Activated CD8-positive, alpha-beta T cell treated with anti-CD3 and anti-CD28 coated beads for 36 hours (primary cell): Measurements from ENCODE around the gene TRANK1. TPM values are rescaled to one million over a fixed set of nuclear protein-coding genes. Genes with fewer than 3 reads are reported as not detected.

Experiments
- ATAC-seq: fragments of 200-7000 bp; cut with Tn5 transposase; one replicate; pipeline ENCODE4 v1.10.0; 2021; ENCODE audit warnings: mild to moderate bottlenecking, moderate library complexity
- CTCF ChIA-PET: fragments of 350-600 bp; sonication (Branson Sonifier 250); formaldehyde crosslinking; loops from one replicate; lab custom pipeline; 2021; ENCODE audit warnings: antibody characterized with exemption; lab: Charles Lee
- POLR2A ChIA-PET: fragments of 350-600 bp; sonication (Branson Sonifier 250); formaldehyde crosslinking; loops from one replicate; lab custom pipeline; 2021; ENCODE audit warnings: antibody characterized with exemption; lab: Charles Lee
- DNase-seq: peaks from one replicate; pipeline ENCODE4 v3.0.0-alpha.2; 2020
- H3K27ac Mint-ChIP-seq: one replicate; pipeline ENCODE4 v1.8.0; 2021; ENCODE audit warnings: mild to moderate bottlenecking, mixed read lengths
- H3K27me3 Mint-ChIP-seq: one replicate; pipeline ENCODE4 v1.8.0; 2021; ENCODE audit warnings: mixed read lengths
- H3K36me3 Mint-ChIP-seq: one replicate; pipeline ENCODE4 v1.8.0; 2021; ENCODE audit warnings: low read depth, mixed read lengths
- H3K4me1 Mint-ChIP-seq: one replicate; pipeline ENCODE4 v1.8.0; 2021; ENCODE audit warnings: low read depth, mixed read lengths
- H3K4me3 Mint-ChIP-seq: one replicate; pipeline ENCODE4 v1.8.0; 2021; ENCODE audit warnings: mild to moderate bottlenecking, moderate library complexity, mixed read lengths
- H3K9me3 Mint-ChIP-seq: one replicate; pipeline ENCODE4 v1.8.0; 2021; ENCODE audit warnings: mixed read lengths
- CTCF ChIP-seq: fragments of 200-600 bp; IDR thresholded peaks from one replicate; pipeline ENCODE4 v1.8.0; 2022; ENCODE audit warnings: antibody characterized with exemption, mild to moderate bottlenecking
- intact Hi-C: fragments of 100-400 bp; cut with micrococcal nuclease; formaldehyde crosslinking; loops from one replicate; pipeline ENCODE4 v1.10.0; 2022
- total RNA-seq, 2 experiments: library from RNA; stranded (reverse); gene quantifications; one replicate each; pipeline ENCODE4 v1.2.3, GENCODE V29; 2021

The TRANK1 gene
- total RNA-seq, 2 experiments from 2014 or later = 16.0 to 17.4 TPM

- no peaks in the 10 kb centered on the region for H3K27me3 Mint-ChIP-seq
- peaks cover 51% of the 10 kb centered on the region for H3K4me1 Mint-ChIP-seq
- POLR2A ChIA-PET = interaction anchor here (0.6 kb wide), 1 partner anchor 32 kb away, joined by 3 read pairs; no protein-coding TSS in a partner anchor
- no peak for DNase-seq
- no peak for ATAC-seq
- peaks cover 3% of the 10 kb centered on the region for H3K9me3 Mint-ChIP-seq
- no peak overlapping the region for H3K4me3 Mint-ChIP-seq
- intact Hi-C loops = no loop called here
- CTCF ChIA-PET = interaction anchor here (1.2 to 2.3 kb wide), 4 partner anchors 11 to 58 kb away, joined by 3 to 11 read pairs (median 6); no protein-coding TSS in a partner anchor
- H3K36me3 Mint-ChIP-seq = peaks cover 17% of the 10 kb centered on the region
- no peak for TF ChIP-seq CTCF
- peak overlapping the region; percentile 37 for H3K27ac Mint-ChIP-seq
Observed at GRCh38 chr3:36900474-36901443, 44.1 kb downstream of the TRANK1 start.

GRCh38 chr3:36895496-36896409 is 49.1 kb downstream of the TRANK1 start:
- no peak overlapping the region for H3K4me3 Mint-ChIP-seq
- H3K9me3 Mint-ChIP-seq = peaks cover 3% of the 10 kb centered on the region
- CTCF ChIA-PET = interaction anchor here (1.0 kb wide), 2 partner anchors 23 to 62 kb away, joined by 3 read pairs; no protein-coding TSS in a partner anchor
- H3K36me3 Mint-ChIP-seq = peaks cover 37% of the 10 kb centered on the region
- peak overlapping the region; percentile 55 for H3K27ac Mint-ChIP-seq
- no peak for TF ChIP-seq CTCF
- ATAC-seq (peak; percentile 31), DNase-seq (no peak)
- no peaks in the 10 kb centered on the region for H3K27me3 Mint-ChIP-seq
- peaks cover 43% of the 10 kb centered on the region for H3K4me1 Mint-ChIP-seq
- POLR2A ChIA-PET = interaction anchor here (0.9 to 1.4 kb wide), 2 partner anchors 12 to 16 kb away, joined by 3 read pairs; no protein-coding TSS in a partner anchor
- intact Hi-C loops = no loop called here

GRCh38 chr3:36894914-36895313 is 49.9 kb downstream of the TRANK1 start:
- Mint-ChIP-seq H3K27ac (peak overlapping the region; percentile 28), H3K36me3 (peaks cover 43% of the 10 kb centered on the region), H3K9me3 (peaks cover 3% of the 10 kb centered on the region), H3K4me3 (no peak overlapping the region), H3K27me3 (no peaks in the 10 kb centered on the region), H3K4me1 (peaks cover 43% of the 10 kb centered on the region)
- TF ChIP-seq CTCF = no peak
- ATAC-seq (no peak), DNase-seq (no peak)
- CTCF ChIA-PET = interaction anchor here (0.7 to 4.2 kb wide), 6 partner anchors 11 to 64 kb away, joined by 3 to 18 read pairs (median 4); no protein-coding TSS in a partner anchor
- intact Hi-C loops = no loop called here
- POLR2A ChIA-PET = interaction anchor here (0.6 to 1.9 kb wide), 4 partner anchors 11 to 17 kb away, joined by 3 to 6 read pairs (median 4); no protein-coding TSS in a partner anchor

GRCh38 chr3:36893826-36894225 is 51.0 kb downstream of the TRANK1 start:
- Mint-ChIP-seq H3K4me1 (peaks cover 47% of the 10 kb centered on the region), H3K4me3 (no peak overlapping the region), H3K36me3 (peaks cover 49% of the 10 kb centered on the region), H3K9me3 (peaks cover 3% of the 10 kb centered on the region), H3K27me3 (no peaks in the 10 kb centered on the region), H3K27ac (peak overlapping the region; percentile 83)
- no peak for TF ChIP-seq CTCF
- intact Hi-C loops = no loop called here
- no peak for ATAC-seq
- DNase-seq = no peak
- CTCF ChIA-PET = interaction anchor here (0.6 to 4.2 kb wide), 7 partner anchors 13 to 65 kb away, joined by 3 to 18 read pairs (median 3); no protein-coding TSS in a partner anchor
- POLR2A ChIA-PET = interaction anchor here (1.4 to 1.9 kb wide), 3 partner anchors 8 to 12 kb away, joined by 3 to 6 read pairs (median 6); no protein-coding TSS in a partner anchor
